ENCODE measurements around the gene PTPRN2.
"Not testable (repeated sequence)": the region's sequence is repeated elsewhere in the genome, so short reads cannot be mapped to it uniquely, and the experiment has no call there.

GRCh38 chr7:157697287-157697686, 890.3 kb downstream of the PTPRN2 start:
- not testable (repeated sequence) for TF ChIP-seq EP300, CTCF, POLR2A (IDR thresholded peaks at IDR 0.05)

All from sigmoid colon (tissue), 4 donors.